GM18867 (cell line): ENCODE data around the gene YWHAH.

ENCODE experiments used
- ATAC-seq: cut with Tn5 transposase; IDR thresholded peaks from one replicate; pipeline ENCODE4 v1.9.1; 2021; ENCODE audit warnings: mild to moderate bottlenecking, moderate library complexity; ENCODE audit not compliant: unreplicated experiment

Gene YWHAH

DNA sequence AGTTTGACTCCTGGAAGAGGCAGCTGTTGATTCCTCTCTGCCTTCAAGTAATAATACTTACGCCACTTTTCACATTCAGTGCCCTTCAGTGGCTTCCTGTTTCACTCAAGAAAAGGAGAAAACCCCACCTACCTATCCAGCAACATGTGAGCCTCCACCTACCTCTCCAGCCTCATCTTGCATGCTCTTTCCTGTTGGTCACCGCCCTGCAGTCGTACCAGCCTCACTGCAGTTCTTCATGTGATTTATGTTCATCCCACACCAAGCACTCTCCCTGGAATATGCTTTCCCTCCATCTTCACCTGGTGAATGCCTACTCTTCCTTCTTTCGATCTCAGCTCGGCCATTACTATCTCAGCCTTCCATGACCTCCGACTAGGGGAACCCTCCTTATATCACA is 21.8 kb upstream of the YWHAH start:
- no peak for ATAC-seq

DNA sequence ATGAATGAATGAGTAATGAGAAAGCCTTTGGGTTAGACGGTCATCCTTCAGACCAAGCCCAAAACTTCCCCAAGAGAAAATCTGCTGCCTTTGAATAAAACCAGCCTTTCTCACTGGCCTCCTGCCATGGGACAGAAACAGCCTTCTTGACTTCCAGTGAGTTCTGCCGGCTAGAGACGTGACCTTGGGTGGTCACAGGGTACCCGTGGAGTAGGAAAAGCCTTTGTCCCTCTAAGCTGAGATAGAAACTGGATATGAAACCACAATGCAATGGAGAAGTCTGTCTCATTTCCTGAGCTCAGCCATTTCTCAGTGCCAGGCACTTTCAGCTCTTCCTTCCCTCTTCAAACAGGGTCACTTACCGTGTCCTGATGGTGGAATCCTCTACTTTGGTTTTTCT is 21.2 kb upstream of the YWHAH start:
- no peak for ATAC-seq

DNA sequence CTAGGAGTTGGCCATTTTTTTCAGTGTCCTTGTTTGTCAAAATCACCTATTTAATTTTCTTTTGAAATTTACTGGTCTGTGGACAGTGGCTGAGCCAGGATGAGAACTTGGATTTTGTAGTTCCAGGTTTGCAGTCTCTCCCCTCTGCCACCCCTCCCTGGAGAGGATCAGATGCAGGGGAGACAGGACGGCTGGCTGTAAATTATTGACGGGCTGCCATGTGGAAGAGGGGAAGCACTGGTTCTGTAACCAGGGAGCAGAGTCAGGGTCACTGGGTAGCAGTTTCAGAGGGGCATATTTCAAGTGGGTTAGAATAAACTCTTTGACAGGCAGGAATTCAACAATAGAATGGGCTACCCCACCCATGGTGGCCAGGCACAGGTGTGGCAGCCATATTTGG is 20.6 kb upstream of the YWHAH start:
- ATAC-seq, result no peak

DNA sequence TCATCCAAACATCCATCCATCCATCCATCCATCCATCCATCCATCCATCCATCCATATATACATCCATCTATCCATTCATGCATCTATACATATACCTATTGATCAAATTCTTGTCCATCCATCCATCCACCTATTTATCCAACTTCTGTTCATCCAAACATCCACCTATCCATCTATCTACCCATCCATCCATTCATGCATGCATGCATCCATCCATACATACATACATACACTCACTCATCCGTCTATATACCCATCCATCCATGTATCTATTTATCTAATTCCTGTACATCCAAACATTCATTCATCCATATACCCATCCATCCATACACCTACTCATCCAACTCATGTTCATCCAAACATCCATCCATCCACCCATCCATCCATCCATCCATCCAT is 19.3 kb upstream of the YWHAH start:
- ATAC-seq, result no peak

DNA sequence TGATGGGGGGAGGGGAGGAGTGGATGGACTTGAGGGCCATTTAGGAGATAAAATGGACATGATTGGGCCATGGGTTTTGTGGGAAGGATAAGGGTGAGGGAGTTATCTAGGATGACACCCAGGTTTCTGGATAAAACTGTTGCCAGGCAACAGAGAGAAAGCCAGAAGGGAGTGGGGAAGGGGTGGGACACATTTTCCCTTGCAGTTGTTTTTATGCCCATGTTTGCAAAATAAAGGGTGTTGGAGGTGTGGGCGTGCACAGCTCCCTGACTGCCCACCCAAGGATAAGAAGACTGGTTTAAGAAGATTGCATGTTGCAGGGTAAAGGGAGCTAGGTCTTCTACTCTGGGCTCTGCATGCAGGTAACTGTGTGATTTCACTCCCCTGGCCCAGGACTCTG is 18.3 kb upstream of the YWHAH start:
- ATAC-seq, result no peak

GRCh38 chr22:31926969-31927368 is 17.4 kb upstream of the YWHAH start:
- ATAC-seq, result no peak

- ATAC-seq, result no peak
Measured at GRCh38 chr22:31927562-31927961, 16.8 kb upstream of the YWHAH start.

GRCh38 chr22:31929167-31929930 is 15.0 kb upstream of the YWHAH start:
- no peak for ATAC-seq

DNA sequence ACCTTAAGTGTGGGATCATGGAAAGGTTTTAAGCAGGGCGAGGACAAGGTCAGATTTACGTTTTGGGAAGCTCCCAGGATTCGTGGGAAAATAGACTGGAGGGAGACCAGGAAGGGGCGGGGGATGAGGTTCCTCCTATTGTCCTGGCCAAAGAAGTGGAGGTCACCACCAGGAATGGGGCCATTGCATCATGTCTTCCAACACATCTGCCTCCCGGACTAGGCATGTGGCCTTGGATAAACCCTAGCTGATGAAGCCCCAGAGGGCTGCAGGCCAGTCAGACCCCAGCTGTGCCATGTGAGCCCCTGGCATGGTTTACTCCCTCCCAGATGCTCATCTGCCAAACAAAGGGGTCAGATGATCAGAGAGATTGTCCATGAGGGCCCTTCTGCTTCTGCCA is 11.5 kb upstream of the YWHAH start:
- no peak for ATAC-seq

DNA sequence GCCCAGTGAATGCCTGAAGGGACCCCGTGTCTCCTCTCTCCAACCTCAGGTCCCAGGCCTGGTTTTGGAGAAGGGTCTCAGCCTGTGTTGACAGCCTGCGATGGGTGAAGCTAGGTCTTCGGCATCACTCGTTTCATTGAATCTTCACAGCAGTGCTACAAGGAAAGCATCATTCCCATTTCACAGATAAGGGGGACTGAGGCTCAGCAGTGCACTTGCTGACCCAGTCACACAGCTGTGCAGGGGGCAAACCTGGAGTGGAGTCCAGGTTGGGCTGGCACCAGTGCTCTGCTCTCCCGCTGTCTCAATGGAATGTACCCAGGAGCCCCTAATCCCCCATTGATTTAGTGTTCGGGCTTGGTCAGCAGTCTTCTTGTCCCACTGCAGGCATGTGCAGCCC is 10.9 kb upstream of the YWHAH start:
- ATAC-seq, result no peak

DNA sequence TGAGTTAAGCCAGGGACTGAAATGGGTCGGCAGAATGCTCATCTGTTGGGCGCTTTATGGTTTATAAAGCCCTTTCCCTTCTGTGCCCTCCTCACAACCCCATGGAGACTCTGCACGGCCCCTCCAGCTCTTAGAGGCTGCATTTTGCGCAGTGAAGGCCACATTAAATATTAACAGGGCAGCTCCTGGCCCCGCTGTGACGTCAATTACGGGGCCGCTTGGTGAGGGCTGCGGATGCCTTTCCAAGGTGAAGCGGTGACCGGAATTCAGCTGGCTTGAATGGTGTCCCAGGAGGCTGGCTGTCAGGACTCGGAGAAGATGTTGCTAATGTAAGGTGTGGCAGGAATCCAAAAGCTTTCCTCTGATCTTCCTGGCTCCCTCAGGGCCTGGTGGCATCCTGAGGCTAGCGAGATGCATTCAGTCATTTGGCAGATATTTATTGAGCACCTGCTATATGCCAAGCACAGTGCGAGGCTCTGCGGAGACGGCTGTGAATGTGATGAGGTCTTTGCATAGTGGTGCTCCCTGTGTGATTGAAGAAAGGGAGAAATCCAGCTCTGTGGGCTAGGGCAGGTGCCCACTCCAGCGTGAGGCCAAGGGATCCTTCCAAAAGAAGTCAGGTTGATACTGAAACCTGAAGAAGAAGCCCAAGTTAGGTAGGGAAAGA is 10.4 kb upstream of the YWHAH start:
- no peak for ATAC-seq

- no peak for ATAC-seq
Measured at GRCh38 chr22:31935961-31936635, 8.2 kb upstream of the YWHAH start.

GRCh38 chr22:31937341-31937740 is 7.0 kb upstream of the YWHAH start:
- ATAC-seq, result no peak

DNA sequence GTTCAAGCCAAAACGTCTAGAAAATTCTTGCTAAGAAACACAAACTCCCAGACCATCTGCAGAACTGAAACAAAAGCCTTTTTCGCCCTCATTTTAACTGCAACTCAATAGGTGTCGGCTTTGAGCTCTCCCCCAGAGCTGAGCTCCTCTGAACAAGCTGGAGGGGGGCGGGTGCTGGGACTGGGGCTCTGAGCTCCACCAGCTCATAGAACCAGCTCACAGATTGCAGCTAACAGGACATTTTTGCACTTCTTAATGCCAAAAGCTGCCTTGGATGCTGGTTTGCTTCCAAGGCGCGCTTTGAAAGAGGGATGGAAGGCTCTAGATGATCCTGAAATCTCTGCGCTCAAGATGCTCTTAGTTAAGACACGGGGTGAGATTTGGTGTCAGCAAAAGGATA is 6.0 kb upstream of the YWHAH start:
- no peak for ATAC-seq

DNA sequence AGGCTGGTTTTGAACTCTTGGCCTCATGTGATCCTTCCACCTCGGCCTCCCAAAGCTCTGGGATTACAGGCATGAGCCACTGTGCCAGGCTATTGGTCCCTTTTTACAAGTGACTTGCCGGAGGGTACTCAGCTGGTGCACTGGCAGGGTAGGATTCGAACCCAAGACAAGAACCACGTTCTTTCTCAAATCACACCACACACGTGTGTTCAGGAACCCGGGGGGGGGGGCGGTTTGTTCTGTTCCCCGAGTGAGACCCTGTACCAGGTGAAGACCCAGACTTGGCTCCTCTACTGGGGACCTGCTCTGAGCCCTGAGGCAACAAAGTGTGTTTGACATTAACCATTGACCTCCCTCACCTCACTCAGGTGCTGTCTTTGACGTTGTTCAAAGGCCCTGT is 3.8 kb upstream of the YWHAH start:
- no peak for ATAC-seq

GRCh38 chr22:31942091-31942490 is 2.2 kb upstream of the YWHAH start:
- no peak for ATAC-seq

DNA sequence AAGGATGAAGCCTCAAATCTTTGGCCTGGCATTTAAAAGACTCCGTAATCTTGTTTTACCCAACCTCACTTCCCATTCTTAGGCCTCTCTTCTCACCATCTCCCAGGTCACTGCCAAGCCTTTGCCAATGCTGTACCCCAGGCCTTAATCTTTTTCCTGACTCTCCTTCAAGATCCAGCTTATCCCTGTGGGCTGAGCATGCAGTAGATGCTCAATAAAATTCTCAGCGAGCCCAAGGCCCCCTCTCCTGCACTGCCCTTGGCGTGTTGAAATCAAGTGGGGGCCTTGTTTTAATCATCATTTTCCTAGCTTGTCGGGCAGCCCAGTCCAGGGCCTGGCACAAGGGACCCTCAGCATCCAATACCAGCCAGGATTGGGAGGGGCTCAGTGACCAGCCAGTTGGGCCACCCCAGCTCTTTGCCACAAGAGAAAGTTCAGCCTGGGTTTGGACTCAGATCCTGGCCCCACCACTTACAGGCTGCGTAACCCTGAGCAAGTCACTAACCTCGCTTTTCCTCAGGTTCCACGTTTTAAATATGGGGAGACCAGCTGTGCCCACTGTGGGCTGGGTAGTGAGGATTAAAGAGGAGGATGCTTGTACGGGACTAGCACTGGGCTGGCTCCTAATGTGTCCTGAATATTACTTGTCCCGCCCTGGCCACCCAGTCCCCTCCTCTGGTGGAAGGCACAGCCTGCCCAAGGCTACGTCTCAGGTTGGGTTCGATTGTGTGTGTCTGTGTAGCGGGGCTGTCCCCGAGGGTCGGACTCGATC is 943 bp upstream of the YWHAH start:
- ATAC-seq, result no peak

- peak; percentile 19 for ATAC-seq
Measured at GRCh38 chr22:31944700-31945442, 536 bp downstream of the YWHAH start.

GRCh38 chr22:31945443-31945855 is 1.1 kb downstream of the YWHAH start:
- ATAC-seq, result no peak

GRCh38 chr22:31945971-31946680 is 1.8 kb downstream of the YWHAH start:
- ATAC-seq, result no peak
